NK-92 (cell line): Measurements from ENCODE around the gene LMAN1.

Experiments used
- DNase-seq: peaks from one replicate; lab custom pipeline; 2025; ENCODE audit not compliant: unreplicated experiment; lab: John Stamatoyannopoulos, UW

The LMAN1 gene, protein sequence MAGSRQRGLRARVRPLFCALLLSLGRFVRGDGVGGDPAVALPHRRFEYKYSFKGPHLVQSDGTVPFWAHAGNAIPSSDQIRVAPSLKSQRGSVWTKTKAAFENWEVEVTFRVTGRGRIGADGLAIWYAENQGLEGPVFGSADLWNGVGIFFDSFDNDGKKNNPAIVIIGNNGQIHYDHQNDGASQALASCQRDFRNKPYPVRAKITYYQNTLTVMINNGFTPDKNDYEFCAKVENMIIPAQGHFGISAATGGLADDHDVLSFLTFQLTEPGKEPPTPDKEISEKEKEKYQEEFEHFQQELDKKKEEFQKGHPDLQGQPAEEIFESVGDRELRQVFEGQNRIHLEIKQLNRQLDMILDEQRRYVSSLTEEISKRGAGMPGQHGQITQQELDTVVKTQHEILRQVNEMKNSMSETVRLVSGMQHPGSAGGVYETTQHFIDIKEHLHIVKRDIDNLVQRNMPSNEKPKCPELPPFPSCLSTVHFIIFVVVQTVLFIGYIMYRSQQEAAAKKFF

DNA sequence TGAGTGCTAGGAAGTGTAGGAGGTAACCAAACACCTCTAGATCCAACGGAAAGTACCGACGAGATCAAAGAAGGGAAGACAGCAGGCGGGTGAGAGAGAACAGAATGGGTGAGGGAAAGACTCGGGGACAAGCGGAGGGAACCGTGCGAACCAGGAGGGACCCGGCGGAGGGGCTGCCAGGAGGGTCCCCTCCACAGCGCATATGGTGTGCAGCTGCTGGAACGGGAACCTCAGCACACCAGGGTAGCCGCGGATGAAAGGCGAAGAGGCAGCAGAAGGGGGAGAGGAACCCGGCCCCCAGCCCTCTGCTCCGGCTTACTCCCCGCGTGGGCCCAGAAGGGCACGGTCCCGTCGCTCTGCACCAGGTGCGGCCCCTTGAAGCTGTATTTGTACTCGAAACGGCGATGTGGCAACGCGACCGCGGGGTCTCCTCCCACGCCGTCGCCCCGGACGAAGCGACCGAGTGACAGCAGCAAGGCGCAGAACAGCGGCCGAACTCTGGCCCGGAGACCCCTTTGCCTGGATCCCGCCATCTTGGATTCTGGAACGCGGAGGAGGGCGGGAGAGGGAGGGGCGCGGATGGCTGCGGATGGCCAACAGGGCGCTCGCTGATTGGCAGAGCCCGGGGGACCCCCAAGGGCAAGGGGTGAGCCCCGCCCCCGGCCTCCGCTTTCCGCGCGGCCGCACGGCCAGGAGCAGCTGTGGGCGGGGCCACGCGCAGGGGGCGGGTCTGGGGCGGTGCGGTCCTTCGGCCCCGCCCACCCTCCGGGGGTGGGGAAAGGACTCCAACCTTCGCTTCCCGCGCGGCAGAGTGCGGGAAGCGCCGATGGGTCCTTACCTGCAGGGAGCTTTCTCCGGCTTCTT lies at the start of gene LMAN1:
LMAN1 (minus strand) TSS at position 554 of the 864 bp plus-strand sequence; CDS start at position 533, 21 bp downstream.
- DNase-seq = peak; percentile 6

DNA sequence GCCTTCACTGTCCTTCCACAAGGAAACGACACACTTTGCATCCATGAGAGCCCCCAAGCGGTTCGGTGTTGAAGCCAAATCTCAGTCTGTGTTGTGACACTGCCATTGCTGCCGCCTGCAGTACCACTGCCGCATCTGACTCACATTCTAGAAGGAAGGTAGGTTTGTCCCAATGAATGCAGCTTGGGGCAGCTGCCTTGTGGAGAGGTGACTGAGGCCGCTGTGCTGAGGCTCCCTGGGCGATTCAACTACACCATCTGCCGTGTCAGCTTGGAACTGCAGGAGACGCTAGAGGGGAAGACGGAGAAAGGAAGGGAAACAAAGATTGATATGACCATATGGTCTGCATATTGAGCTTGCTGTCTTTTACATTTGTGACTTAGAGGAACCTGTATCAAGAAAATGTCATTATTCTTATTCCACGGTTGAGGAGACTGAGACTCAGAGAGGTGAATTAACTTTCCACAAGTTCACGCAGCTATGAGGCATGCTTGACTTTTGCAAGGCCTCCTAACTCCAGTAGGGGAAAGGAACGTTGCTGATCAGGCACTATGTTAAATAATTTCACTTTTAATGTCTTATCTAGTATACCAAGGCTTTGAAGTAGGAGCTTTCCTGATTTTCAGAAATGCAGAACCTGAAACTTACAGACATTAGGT lies 43.5 kb upstream of the LMAN1 start:
- DNase-seq = no peak

DNA sequence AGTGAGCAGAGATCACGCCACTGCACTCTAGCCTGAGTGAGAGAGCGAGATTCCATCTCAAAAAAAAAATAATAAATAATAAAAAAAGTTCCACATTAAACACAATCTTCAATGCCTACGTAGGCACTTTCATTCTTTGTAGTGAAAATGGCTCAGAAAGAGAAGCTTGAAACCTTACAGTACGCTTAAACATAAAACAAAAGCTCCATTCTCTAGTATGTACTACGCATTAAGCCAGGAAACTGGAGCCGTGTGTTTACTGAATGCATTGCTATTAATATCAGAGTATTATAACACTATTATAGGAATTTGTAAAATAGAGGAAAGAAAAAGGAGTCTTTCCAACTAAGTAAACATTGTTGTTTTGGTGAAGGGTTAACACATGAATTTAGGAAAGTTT lies 41.3 kb upstream of the LMAN1 start:
- no peak for DNase-seq

DNA sequence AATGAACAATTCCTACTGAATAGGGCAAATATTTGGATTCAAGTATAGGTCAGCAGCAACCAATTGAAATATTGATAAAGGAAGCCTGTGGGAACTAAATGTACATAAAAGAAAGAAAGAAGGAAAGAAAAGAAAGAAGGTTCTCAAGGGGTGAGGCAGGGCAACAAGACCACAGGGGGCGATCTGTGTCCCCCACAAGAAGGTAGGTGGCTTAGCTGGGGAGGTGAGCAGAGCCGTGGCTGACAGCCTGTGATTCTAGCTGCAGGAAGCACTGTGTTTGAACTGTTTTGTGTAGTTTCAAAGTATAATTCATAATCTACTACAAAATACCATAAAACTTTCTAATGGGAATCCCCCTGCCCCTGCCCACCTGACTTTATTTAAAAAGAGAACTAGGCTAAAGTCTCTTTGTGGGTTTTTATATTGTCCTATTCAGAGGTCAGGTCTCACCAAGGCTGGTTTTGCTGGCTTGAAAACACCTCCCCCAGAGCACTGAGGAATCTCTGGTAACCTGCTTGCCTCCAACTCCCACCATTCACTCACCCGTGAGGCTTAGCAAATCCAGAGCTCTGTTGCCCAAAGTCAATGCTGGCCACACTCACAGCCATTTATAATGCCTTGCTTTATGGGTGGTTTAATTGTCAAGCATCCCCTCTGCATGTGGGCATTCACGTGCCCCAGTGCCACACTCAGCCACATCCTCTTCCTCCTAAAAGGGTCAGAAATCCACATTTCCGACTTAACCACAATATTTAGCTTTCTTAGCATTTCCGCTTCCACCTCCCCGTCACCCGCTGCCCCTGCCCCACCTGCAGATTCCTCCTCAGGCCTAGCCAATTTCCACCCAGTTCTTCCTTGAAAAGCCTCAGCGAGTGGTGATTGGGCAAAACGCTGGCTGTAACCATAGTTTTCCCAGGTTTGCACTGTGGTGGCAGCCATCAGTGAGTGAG lies 36.4 kb upstream of the LMAN1 start:
- DNase-seq = no peak

DNA sequence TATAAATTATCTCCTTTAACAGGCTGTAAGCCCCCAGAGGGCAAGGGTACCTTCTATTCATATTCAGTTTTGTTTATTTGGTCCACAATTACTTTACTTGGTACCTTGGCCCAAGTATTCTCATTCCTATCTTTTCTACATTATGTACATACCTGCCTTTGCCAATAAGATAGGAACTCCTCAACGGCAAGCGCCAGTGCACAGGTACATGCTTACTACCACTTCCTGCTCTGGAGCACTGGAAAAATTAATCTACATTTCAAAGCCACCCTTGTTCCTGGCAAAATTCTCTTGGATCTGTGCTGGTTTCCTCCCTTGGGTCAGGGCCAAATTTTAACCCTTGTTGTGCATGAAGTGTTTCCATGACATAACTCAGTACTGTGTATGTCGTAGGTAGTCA lies 34.3 kb upstream of the LMAN1 start:
- DNase-seq = no peak

DNA sequence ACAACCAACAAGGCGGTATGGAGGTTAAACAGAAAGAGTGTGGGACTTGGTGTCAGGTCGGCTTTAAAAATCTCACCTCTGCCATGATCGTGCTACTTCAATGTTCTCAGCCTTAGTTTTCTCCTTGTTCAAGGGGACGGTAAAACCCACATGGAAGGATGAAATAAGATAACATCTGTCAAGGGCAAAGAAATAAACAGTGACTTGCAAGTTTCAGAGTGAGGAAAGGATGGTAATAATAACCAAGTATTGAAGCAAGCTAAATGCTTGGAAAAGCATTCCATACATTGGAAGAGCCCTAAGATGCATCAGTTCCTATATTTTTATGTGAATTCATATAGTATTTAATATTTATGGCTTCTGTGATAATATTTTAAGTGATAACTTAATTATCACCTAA lies 29.8 kb upstream of the LMAN1 start:
- DNase-seq = no peak

DNA sequence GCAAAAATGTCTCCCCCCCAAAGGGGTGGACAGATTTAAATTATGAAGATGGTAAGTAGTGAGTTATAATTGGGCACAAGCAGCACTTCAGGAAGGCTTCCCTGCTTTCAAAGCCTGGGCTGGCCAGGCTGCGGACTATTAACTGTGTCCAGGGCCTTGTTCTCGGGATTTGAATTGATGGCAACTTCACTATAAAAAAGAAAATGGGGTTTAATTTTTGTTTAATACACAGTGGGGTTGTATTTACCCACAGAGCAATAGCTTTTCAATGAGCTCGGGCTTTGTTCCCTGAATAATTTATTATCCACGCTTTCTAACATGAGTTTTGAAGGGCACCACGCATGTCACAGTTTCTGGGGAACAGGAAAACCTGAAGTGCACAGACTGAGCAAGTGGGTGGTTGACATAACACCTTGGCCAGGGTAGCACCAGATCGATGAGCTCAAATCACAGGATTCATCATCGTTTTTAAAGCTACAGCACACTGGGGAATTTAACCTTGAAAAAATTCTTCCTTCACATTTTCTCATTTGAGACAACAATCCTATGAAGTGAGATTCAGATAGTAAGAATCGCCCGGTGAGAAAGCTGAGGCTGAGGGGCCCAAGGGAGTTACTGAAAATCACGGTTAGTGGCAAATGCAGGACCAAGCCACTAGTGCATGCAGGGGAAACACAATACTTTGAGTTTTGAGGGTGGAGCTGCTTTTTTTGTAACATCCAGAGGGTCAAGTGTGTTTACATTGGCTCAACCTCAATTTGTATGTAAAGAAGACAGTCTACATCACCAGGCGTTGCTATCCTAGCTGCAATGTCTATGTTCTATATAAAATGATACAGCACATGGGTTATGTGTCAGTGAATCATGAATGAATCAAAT lies 28.9 kb upstream of the LMAN1 start:
- DNase-seq = no peak

DNA sequence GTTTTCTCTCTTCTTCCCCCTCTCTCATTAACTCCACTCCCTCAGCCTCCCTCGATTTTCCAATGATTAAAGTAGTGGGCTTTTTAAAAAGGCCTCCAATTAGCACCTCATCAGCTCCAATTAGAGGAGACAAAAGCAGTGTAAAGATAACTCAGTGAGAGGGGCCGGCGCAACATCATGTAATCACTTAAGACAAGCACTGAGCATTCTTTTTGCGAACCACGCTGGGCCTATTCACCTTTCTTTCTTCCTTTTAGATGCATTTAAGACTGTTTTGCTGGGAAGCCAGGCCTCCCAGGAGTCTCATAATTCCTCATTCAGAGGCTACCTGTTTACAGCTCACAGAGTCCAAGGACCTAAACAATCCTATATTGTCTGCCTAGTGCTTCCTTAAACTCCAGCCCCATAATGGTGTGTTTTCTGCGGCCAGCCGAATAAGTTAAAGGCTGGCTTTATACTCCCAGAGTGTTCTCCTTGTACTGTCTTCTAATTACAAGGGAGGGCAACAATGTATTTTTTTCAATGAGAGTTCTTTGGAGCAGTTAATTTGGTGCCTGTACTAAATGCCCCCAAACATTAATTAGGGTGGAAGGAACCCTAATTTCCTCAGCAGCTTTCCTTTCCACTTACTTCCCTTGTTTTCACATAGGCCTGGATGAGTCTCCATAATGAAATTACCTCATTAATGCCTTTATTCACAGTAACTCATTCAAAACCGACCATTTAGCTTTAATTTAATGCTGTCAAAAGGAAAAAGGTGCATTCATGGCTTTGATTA lies 28.0 kb upstream of the LMAN1 start:
- no peak for DNase-seq

DNA sequence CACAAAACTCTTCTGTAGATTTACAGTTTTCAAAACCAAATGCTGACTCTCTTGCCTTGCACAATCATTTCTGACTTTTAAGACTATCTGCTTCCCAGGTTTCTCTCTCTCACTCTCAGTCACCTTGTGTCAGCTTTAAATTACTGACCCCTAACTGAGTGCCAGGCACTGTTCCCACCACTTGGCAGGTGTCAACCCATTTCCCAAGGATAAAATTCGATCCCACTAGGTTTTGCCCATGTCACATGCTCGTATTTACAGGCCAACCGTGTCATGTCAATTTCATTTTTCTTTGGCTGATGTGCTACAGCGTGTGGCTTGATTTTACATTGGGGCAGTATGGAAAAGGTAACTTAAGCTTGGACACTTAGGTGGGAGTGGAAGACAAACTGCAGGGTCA lies 26.1 kb upstream of the LMAN1 start:
- no peak for DNase-seq

DNA sequence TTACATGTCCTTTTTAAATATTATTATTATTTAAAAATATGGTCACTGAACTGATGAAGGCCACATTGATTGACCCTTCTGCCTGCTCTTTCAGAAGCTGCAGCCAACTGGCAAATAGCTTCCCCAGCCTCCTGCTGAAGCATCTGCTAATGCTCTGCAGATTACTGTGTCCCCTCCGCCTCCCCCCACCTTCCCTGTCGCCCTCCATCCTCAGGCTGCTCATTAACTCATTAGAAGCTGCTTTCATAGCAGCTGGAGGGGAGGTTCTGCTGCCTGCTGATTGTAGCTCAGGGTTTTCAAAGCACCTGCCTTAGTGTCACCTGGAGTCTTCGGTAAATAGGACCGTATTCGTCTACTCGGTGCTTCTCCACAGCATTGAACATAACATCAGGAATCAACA lies 24.8 kb upstream of the LMAN1 start:
- no peak for DNase-seq

DNA sequence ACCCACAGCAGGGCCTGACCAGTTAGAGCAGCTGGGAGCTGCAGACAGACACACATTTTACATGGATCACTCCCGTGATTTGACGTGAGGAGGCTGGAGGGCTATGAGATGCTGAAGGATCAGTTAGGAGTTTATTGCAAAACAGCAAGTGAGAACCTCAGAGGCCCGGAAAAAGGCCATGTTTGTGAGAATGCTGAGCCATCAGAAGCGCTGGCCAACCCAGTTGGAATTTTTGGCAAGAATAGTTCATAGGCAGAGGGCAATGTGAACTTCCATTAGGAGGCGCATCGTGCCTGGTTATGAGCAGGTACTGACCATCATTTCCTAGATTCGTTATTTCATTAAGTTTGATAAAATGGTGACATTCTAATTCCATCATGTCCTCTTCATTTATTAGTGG lies 23.3 kb upstream of the LMAN1 start:
- DNase-seq = no peak

DNA sequence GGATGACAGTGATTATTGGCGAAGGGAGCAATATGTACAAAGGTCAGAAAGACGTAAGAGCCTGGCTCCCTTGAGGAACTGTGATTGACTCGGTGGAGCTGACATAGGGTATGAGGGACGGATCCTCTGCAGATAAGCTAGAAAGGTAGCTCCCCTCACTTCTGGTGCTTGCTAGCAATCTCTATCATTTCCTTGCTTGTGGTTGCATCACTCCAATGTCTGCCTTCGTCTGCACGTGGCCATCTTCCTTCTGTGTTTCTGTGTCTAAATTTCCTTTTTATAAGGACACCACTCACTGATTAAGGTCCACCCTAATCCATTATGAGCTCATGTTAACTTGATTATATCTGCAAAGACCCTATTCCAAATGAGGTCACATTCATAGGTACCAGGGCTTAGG lies 22.9 kb upstream of the LMAN1 start:
- DNase-seq = no peak

DNA sequence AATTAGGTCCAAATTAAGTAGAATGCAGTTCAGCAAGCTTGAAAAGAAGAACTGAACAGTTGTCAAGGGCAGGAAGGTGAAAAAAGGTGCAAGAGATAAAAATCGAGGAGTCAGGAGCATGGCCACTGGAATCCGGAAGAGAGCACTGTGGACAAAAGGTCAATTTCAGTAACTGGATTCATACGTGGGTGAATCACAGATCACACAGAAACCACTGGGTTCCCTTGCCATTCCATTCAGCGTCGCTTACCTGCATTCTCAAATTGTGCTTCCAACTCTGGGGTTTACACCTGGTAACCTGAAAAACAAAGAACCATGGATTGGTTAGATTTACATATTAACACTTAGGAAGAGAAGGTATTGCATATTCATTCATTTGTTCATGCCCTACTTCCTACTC lies 21.6 kb upstream of the LMAN1 start:
- DNase-seq = no peak

DNA sequence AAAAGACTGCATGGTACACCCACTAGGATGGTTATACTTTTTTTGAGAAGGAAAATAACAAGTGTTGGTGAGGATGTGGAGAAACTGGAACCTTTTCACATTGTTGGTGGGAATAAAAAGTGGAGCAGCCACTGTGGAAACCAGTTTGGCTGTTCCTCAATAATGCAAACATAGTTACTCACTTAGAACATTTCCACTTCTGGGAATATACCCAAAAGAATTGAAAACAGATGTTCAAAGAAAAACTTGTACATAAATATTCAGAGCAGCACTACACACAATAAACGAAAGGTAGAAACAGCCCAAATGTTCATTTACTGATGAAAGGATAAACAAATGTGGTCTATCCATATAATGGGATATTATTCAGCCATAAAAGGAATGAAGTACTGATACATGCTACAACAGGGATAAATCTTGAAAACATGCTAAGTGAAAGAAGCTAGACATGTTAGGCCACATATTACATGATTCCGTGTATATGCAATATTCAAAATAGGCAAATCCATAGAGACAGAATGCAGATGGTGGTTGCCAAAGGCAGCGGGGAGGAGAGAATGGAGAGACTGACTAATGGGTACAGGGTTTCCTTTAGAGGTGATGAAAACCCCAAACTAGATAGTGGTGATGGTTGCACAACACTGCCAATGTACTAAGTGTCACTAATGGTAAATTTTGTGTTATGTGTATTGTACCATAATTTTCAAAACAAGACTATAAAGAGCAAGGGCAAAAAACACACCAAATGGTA lies 20.9 kb upstream of the LMAN1 start:
- DNase-seq = no peak

DNA sequence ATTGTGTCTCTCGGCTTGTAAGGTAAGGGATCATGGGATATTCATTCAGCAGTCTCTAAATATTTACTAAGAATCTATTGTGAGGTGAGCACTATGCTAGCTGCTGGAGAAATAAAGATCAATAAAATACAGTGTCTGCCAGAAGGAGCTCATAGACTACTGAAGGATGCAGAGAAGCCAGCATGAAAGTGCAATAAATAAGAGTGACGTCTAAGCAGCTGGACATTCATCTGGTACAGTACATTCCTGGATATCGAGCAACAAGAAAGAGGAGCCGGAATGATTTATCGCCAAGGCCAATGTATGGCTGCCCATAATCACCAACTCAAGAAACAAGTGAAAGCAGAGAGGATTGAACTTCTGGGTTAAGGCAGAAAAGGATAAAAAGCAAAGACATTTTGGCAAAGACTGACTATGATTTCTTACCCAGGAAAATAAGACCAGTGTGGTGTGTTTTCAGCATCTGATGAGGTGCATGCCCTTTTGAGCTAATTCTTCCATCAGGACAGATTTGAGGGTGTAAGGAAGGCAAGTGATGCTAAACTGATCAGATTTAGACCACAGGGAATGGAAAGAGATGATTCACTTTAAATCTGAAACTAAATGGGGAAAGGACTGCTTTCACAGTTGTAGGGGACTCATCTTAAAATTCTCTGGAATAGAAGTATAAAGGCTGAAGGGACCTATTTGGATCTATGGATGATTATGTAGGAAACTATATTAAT lies 18.7 kb upstream of the LMAN1 start:
- DNase-seq = no peak

DNA sequence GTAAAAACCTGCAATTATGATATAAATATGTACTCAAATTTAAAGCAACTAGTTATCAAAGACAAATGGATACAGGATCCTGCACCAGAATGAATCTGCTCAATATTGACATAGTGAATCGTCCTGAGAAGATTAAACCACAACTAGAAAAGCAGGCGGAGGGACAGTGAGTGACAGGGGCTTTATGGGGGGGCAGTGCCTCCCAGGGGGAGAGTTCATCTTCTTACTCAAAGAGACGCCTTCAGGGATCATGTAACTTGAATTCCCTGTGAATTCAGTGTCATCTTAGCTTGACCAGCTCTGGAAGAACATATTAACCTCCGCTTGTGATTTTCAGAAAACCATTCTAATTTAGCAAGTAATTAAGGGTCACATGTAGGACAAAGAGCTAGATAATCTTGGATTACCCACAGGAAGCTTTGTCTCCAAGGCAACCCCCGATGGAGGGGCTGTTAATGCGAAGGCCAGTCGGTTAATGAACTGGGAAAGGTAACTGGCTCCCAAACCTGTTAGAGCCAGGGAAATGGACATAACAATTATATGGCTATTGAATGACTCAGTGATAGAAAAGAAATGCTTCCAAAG lies 17.4 kb upstream of the LMAN1 start:
- no peak for DNase-seq

DNA sequence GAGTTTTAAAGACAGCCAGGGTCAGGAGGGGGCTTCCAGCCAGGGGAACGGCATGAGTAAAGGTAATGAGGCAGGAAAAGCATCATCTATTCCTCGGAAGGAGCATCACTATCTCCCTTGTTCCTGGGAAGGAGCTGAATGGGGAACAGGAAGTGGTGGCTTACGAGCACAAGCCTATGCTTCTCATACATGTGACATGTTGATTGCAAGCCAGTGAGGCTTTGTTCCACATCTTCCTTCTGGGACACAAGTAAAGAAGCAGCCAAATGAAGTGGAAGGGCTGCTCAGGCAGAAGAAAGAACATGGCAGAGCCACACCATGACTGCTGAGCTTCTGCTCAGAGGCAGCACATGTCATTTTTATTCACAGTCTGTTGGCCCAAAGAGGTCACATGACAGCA lies 15.1 kb upstream of the LMAN1 start:
- no peak for DNase-seq
